ENCODE measurements around the gene ZBTB20. TPM values are rescaled to one million over a fixed set of nuclear protein-coding genes. Genes with fewer than 3 reads are reported as not detected.

Gene ZBTB20
- total RNA-seq, 1 experiment from 2014 or later: 10.7 TPM

GRCh38 chr3:115156046-115156654, 9.1 kb upstream of the ZBTB20 start:
- CTCF ChIA-PET: interaction anchor here (0.9 kb wide), 1 partner anchor 13 kb away, joined by 3 read pairs; no protein-coding TSS in a partner anchor
- no TSS peak for BruUV-seq (replicated peaks)

GRCh38 chr3:115154611-115155010, 7.5 kb upstream of the ZBTB20 start:
- TF ChIP-seq CTCF (IDR thresholded peaks at IDR 0.05; ENCODE audit: unreplicated experiment): no peak
- Mint-ChIP-seq H3K36me3 (ENCODE audit: insufficient read depth, unreplicated experiment) (peaks cover 4% of the 10 kb centered on the region), H3K4me3 (ENCODE audit: unreplicated experiment) (no peak overlapping the region), H3K9me3 (ENCODE audit: unreplicated experiment) (no peaks in the 10 kb centered on the region), H3K27me3 (ENCODE audit: insufficient read depth, unreplicated experiment) (no peaks in the 10 kb centered on the region), H3K27ac (ENCODE audit: low read depth, unreplicated experiment) (no peak overlapping the region), H3K4me1 (ENCODE audit: insufficient read depth, unreplicated experiment) (no peaks in the 10 kb centered on the region)
- CTCF ChIA-PET: interaction anchor here (0.7 to 0.9 kb wide), 3 partner anchors 52 to 1122 kb away, joined by 3 read pairs; no protein-coding TSS in a partner anchor
- BruUV-seq (replicated peaks): no TSS peak
- POLR2A ChIA-PET: no interaction called here
- no peak for DNase-seq (ENCODE audit: unreplicated experiment)
- intact Hi-C loops (cut with micrococcal nuclease): no loop called here

More at GRCh38 chr3:115156046-115156654, 9.1 kb upstream of the ZBTB20 start:
- Mint-ChIP-seq H3K27me3 (ENCODE audit: insufficient read depth, unreplicated experiment) (no peaks in the 10 kb centered on the region), H3K36me3 (ENCODE audit: insufficient read depth, unreplicated experiment) (peaks cover 4% of the 10 kb centered on the region), H3K9me3 (ENCODE audit: unreplicated experiment) (no peaks in the 10 kb centered on the region), H3K4me3 (ENCODE audit: unreplicated experiment) (no peak overlapping the region), H3K4me1 (ENCODE audit: insufficient read depth, unreplicated experiment) (no peaks in the 10 kb centered on the region), H3K27ac (ENCODE audit: low read depth, unreplicated experiment) (no peak overlapping the region)
- no peak for DNase-seq (ENCODE audit: unreplicated experiment)
- POLR2A ChIA-PET: interaction anchor here (0.7 kb wide), 1 partner anchor 9 kb away, joined by 3 read pairs; the partner anchor contains the start of gene ZBTB20
- intact Hi-C loops (cut with micrococcal nuclease): no loop called here
- TF ChIP-seq CTCF (IDR thresholded peaks at IDR 0.05; ENCODE audit: unreplicated experiment): no peak

GRCh38 chr3:115151921-115152320, 4.8 kb upstream of the ZBTB20 start:
- H3K4me1 Mint-ChIP-seq (ENCODE audit: insufficient read depth, unreplicated experiment): no peaks in the 10 kb centered on the region

More at GRCh38 chr3:115151921-115152320, 4.8 kb upstream of the ZBTB20 start:
- Mint-ChIP-seq H3K36me3 (ENCODE audit: insufficient read depth, unreplicated experiment) (peaks cover 4% of the 10 kb centered on the region), H3K27me3 (ENCODE audit: insufficient read depth, unreplicated experiment) (no peaks in the 10 kb centered on the region), H3K27ac (ENCODE audit: low read depth, unreplicated experiment) (no peak overlapping the region), H3K9me3 (ENCODE audit: unreplicated experiment) (no peaks in the 10 kb centered on the region), H3K4me3 (ENCODE audit: unreplicated experiment) (no peak overlapping the region)
- intact Hi-C loops (cut with micrococcal nuclease): no loop called here
- CTCF ChIA-PET: interaction anchor here (0.8 kb wide), 1 partner anchor 60 kb away, joined by 3 read pairs; no protein-coding TSS in a partner anchor
- POLR2A ChIA-PET: no interaction called here
- no TSS peak for BruUV-seq (replicated peaks)
- no peak for DNase-seq (ENCODE audit: unreplicated experiment)
- no peak for TF ChIP-seq CTCF (IDR thresholded peaks at IDR 0.05; ENCODE audit: unreplicated experiment)

All from MCF 10A (cell line).